ENCODE data around the gene RUFY4. TPM values are rescaled to one million over a fixed set of nuclear protein-coding genes. Genes with fewer than 3 reads are reported as not detected.
"Not testable (repeated sequence)": the region's sequence is repeated elsewhere in the genome, so short reads cannot be mapped to it uniquely, and the experiment has no call there.

The RUFY4 gene
- polyA plus RNA-seq, 1 donor (not counting 4 experiments of a cell fraction or from before 2014, with no cell fraction given) = not detected

GRCh38 chr2:218043100-218043499 lies 26.0 kb upstream of the RUFY4 start:
- dilution Hi-C loops (cut with MboI; ENCODE audit: extremely low pct_ligation_motif_present, low sequenced_read_pairs) = no loop called here
- TF ChIP-seq EZH2 (IDR thresholded peaks at IDR 0.05; ENCODE audit: low read length) (no peak), CTCF (optimal IDR thresholded peaks at IDR 0.05 in 1 of 3, IDR thresholded peaks at IDR 0.05 in 1 of 3, conservative IDR thresholded peaks at IDR 0.05 in 1 of 3; ENCODE audit: extremely low read depth in 1 of 3, insufficient read depth in 2 of 3, low read length in 3 of 3) (no peak)
- FAIRE-seq = no peak

GRCh38 chr2:218043701-218044109 lies 25.3 kb upstream of the RUFY4 start:
- no peak overlapping the region for H2AFZ ChIP-seq (ENCODE audit: control insufficient read depth, low read length)
- no peaks in the 10 kb centered on the region for H4K20me1 ChIP-seq (ENCODE audit: control insufficient read depth, extremely low read depth, insufficient read depth, low read length)
- H3K4me3 ChIP-seq (ENCODE audit: control insufficient read depth in 2 of 3, extremely low read depth in 1 of 3, insufficient read depth in 2 of 3, low read depth in 1 of 3, low read length in 3 of 3) = no peak overlapping the region
- H3K79me2 ChIP-seq (ENCODE audit: control insufficient read depth, insufficient read depth, low read length) = no peaks in the 10 kb centered on the region
- no peak for DNase-seq (ENCODE audit: low read depth, low spot score)
- H3K36me3 ChIP-seq (ENCODE audit: control insufficient read depth in 2 of 2, extremely low read depth in 1 of 2, insufficient read depth in 2 of 2, low read length in 2 of 2) = no peaks in the 10 kb centered on the region
- dilution Hi-C loops (cut with MboI; ENCODE audit: extremely low pct_ligation_motif_present, low sequenced_read_pairs) = no loop called here
- TF ChIP-seq CTCF (optimal IDR thresholded peaks at IDR 0.05 in 1 of 3, IDR thresholded peaks at IDR 0.05 in 1 of 3, conservative IDR thresholded peaks at IDR 0.05 in 1 of 3; ENCODE audit: extremely low read depth in 1 of 3, insufficient read depth in 2 of 3, low read length in 3 of 3) = no peak
- no peak for TF ChIP-seq EZH2 (IDR thresholded peaks at IDR 0.05; ENCODE audit: low read length)
- no peaks in the 10 kb centered on the region for H3K9me1 ChIP-seq (ENCODE audit: control insufficient read depth, extremely low read depth, insufficient read depth, low read length)
- H3K27ac ChIP-seq (ENCODE audit: control insufficient read depth, insufficient read depth, low read length) = no peak overlapping the region
- H3K9ac ChIP-seq (ENCODE audit: control insufficient read depth, extremely low read depth, insufficient read depth, low read length) = no peak overlapping the region
- FAIRE-seq = no peak
- H3K4me2 ChIP-seq (ENCODE audit: control insufficient read depth, extremely low read depth, insufficient read depth, low read depth, low read length) = no peak overlapping the region
- peaks cover 48% of the 10 kb centered on the region for H3K27me3 ChIP-seq (ENCODE audit: control insufficient read depth, extremely low read depth, insufficient read depth, low read length)
- H3K4me1 ChIP-seq (ENCODE audit: control insufficient read depth, extremely low read depth, insufficient read depth, low read length) = peaks cover 11% of the 10 kb centered on the region
- no peaks in the 10 kb centered on the region for H3K9me3 ChIP-seq (ENCODE audit: control insufficient read depth, low read depth, low read length)

More at GRCh38 chr2:218043100-218043499, 26.0 kb upstream of the RUFY4 start:
- no peak overlapping the region for H3K9ac ChIP-seq (ENCODE audit: control insufficient read depth, extremely low read depth, insufficient read depth, low read length)
- H3K9me3 ChIP-seq (ENCODE audit: control insufficient read depth, low read depth, low read length) = no peaks in the 10 kb centered on the region
- no peaks in the 10 kb centered on the region for H3K79me2 ChIP-seq (ENCODE audit: control insufficient read depth, insufficient read depth, low read length)
- no peaks in the 10 kb centered on the region for H3K36me3 ChIP-seq (ENCODE audit: control insufficient read depth in 2 of 2, extremely low read depth in 1 of 2, insufficient read depth in 2 of 2, low read length in 2 of 2)
- peaks cover 16% of the 10 kb centered on the region for H3K4me1 ChIP-seq (ENCODE audit: control insufficient read depth, extremely low read depth, insufficient read depth, low read length)
- no peak for DNase-seq (ENCODE audit: low read depth, low spot score)
- no peak overlapping the region for H3K4me2 ChIP-seq (ENCODE audit: control insufficient read depth, extremely low read depth, insufficient read depth, low read depth, low read length)
- H3K27me3 ChIP-seq (ENCODE audit: control insufficient read depth, extremely low read depth, insufficient read depth, low read length) = peaks cover 46% of the 10 kb centered on the region
- no peaks in the 10 kb centered on the region for H4K20me1 ChIP-seq (ENCODE audit: control insufficient read depth, extremely low read depth, insufficient read depth, low read length)
- no peak overlapping the region for H2AFZ ChIP-seq (ENCODE audit: control insufficient read depth, low read length)
- H3K4me3 ChIP-seq (ENCODE audit: control insufficient read depth in 2 of 3, extremely low read depth in 1 of 3, insufficient read depth in 2 of 3, low read depth in 1 of 3, low read length in 3 of 3) = no peak overlapping the region
- H3K9me1 ChIP-seq (ENCODE audit: control insufficient read depth, extremely low read depth, insufficient read depth, low read length) = no peaks in the 10 kb centered on the region
- no peak overlapping the region for H3K27ac ChIP-seq (ENCODE audit: control insufficient read depth, insufficient read depth, low read length)

GRCh38 chr2:218044599-218044998 lies 24.5 kb upstream of the RUFY4 start:
- H2AFZ ChIP-seq (ENCODE audit: control insufficient read depth, low read length); H4K20me1 ChIP-seq (ENCODE audit: control insufficient read depth, extremely low read depth, insufficient read depth, low read length); H3K4me3 ChIP-seq (ENCODE audit: control insufficient read depth in 2 of 3, extremely low read depth in 1 of 3, insufficient read depth in 2 of 3, low read depth in 1 of 3, low read length in 3 of 3); dilution Hi-C loops (cut with MboI; ENCODE audit: extremely low pct_ligation_motif_present, low sequenced_read_pairs); H3K27ac ChIP-seq (ENCODE audit: control insufficient read depth, insufficient read depth, low read length); H3K36me3 ChIP-seq (ENCODE audit: control insufficient read depth in 2 of 2, extremely low read depth in 1 of 2, insufficient read depth in 2 of 2, low read length in 2 of 2); H3K4me1 ChIP-seq (ENCODE audit: control insufficient read depth, extremely low read depth, insufficient read depth, low read length); H3K4me2 ChIP-seq (ENCODE audit: control insufficient read depth, extremely low read depth, insufficient read depth, low read depth, low read length); H3K9me3 ChIP-seq (ENCODE audit: control insufficient read depth, low read depth, low read length); H3K9me1 ChIP-seq (ENCODE audit: control insufficient read depth, extremely low read depth, insufficient read depth, low read length); DNase-seq (ENCODE audit: low read depth, low spot score); FAIRE-seq; H3K79me2 ChIP-seq (ENCODE audit: control insufficient read depth, insufficient read depth, low read length); H3K9ac ChIP-seq (ENCODE audit: control insufficient read depth, extremely low read depth, insufficient read depth, low read length): not testable (repeated sequence)
- H3K27me3 ChIP-seq (ENCODE audit: control insufficient read depth, extremely low read depth, insufficient read depth, low read length) = peaks cover 46% of the 10 kb centered on the region
